ENCODE results near the gene CCDC174. TPM values are rescaled to one million over a fixed set of nuclear protein-coding genes. Genes with fewer than 3 reads are reported as not detected.

Gene CCDC174
- total and polyA plus RNA-seq, 2 donors (not counting 1 experiment from before 2014, with no cell fraction given), result 9.9 to 47.1 TPM

DNA sequence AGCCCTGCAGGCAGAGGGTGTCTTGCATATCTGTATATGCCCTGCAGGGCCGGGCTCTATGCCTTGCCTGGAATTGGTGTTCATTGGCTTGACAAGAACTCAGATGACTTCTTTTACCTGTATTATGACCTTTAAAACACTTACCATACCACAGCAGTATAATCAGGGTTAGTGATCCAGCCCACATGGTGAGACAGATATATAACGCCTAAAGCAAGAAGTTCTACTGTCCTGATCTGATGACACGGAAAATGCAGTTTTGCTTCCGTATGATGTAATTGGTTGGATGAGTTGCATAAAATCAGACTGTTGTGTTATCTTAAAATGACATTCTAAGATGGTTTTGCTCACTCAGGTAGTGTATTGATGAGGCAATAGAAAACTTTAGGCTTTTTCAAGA, 9.4 kb downstream of the CCDC174 start:
- Mint-ChIP-seq H3K27ac (no peak overlapping the region), H3K4me3 (no peak overlapping the region), H3K27me3 (no peaks in the 10 kb centered on the region), H3K4me1 (peaks cover 5% of the 10 kb centered on the region), H3K9me3 (ENCODE audit: insufficient read depth) (no peaks in the 10 kb centered on the region)
- Histone ChIP-seq H3K27me3 (replicated peaks in 1 of 4; ENCODE audit: control extremely low read depth in 1 of 4, control insufficient read depth in 3 of 4, insufficient read depth in 4 of 4, low read length in 3 of 4) (no peaks in the 10 kb centered on the region), H3K79me2 (ENCODE audit: control insufficient read depth, insufficient read depth, low read length) (peaks cover 16% of the 10 kb centered on the region), H3K4me2 (replicated peaks; ENCODE audit: low read depth, low read length, poor library complexity, severe bottlenecking) (no peak overlapping the region), H4K20me1 (ENCODE audit: control insufficient read depth, insufficient read depth, low read length, poor library complexity, severe bottlenecking) (peaks cover 27% of the 10 kb centered on the region), H3K4me3 (ENCODE audit: control extremely low read depth in 1 of 5, extremely low read depth in 1 of 5, insufficient read depth in 1 of 5, low read depth in 2 of 5, low read length in 4 of 5) (no peak overlapping the region), H3K27ac (ENCODE audit: low read length in 2 of 2) (no peak overlapping the region), H3K9me3 (ENCODE audit: control extremely low read depth in 1 of 3, control insufficient read depth in 2 of 3, insufficient read depth in 1 of 3, low read length in 2 of 3) (no peaks in the 10 kb centered on the region), H2AFZ (ENCODE audit: insufficient read depth, low read depth, low read length, poor library complexity, severe bottlenecking) (no peak overlapping the region), H3K9ac (ENCODE audit: low read length) (no peak overlapping the region), H3K36me3 (replicated peaks in 1 of 2; ENCODE audit: control extremely low read depth in 1 of 2, control insufficient read depth in 1 of 2, extremely low read depth in 1 of 2, insufficient read depth in 2 of 2, low read length in 1 of 2) (peaks cover 24 to 95% of the 10 kb centered on the region in 2 experiments), H3K4me1 (ENCODE audit: control insufficient read depth in 2 of 2, insufficient read depth in 2 of 2, low read length in 2 of 2) (no peaks in the 10 kb centered on the region)
- ATAC-seq (ENCODE audit: low read depth) (no peak), DNase-seq (no peak)
- 100% methylated on average over 1 of the region's 4 CpGs for WGBS (ENCODE audit: insufficient coverage)
- POLR2A ChIA-PET, result no interaction called here
- intact Hi-C loops (cut with micrococcal nuclease), result no loop called here
- CTCF ChIA-PET, result no interaction called here
- TF ChIP-seq, protein P1, sequence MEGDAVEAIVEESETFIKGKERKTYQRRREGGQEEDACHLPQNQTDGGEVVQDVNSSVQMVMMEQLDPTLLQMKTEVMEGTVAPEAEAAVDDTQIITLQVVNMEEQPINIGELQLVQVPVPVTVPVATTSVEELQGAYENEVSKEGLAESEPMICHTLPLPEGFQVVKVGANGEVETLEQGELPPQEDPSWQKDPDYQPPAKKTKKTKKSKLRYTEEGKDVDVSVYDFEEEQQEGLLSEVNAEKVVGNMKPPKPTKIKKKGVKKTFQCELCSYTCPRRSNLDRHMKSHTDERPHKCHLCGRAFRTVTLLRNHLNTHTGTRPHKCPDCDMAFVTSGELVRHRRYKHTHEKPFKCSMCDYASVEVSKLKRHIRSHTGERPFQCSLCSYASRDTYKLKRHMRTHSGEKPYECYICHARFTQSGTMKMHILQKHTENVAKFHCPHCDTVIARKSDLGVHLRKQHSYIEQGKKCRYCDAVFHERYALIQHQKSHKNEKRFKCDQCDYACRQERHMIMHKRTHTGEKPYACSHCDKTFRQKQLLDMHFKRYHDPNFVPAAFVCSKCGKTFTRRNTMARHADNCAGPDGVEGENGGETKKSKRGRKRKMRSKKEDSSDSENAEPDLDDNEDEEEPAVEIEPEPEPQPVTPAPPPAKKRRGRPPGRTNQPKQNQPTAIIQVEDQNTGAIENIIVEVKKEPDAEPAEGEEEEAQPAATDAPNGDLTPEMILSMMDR (IDR thresholded peaks at IDR 0.05), result no peak
- no peak for TF ChIP-seq EZH2 (IDR thresholded peaks at IDR 0.05; ENCODE audit: borderline replicate concordance, insufficient read depth, low read depth, low read length, poor library complexity, severe bottlenecking)

DNA sequence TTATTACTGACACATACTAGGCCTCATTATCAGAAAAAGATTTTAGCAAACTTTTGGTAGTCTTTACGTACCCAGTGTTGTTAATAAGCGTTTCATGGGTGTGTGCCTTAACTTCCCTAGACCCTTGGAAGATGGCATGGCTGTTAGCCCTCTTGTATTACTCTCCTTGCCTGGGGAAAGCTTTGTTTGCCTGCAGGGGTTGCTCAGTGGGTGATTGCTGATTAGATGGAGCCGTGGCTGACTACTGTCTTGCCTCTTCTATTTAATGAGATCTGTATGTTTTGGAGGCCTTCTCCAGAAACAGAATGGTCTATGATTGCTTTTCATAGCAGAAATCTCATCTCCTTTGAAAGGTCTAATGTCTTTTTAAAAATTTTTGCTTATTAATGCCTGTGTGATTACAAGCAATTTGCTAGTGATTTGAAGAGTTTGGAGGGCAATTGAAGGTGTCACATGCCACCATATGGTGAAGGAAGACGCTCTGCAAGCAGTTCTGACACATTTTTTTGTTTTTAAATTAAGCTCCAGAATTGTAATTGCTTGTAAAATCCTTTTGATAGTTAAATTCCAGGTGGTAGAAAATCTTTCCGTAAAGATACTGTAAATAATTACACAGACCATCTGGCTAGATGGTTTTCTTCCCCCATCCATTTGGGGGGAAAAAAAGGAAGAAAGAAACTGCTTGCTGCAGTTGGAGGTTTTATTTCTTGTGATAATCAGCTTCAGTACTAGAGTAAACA, 12.0 kb downstream of the CCDC174 start:
- H3K4me3 ChIP-seq (ENCODE audit: control extremely low read depth in 1 of 5, extremely low read depth in 1 of 5, insufficient read depth in 1 of 5, low read depth in 2 of 5, low read length in 4 of 5), result no peak overlapping the region
- H3K4me2 ChIP-seq (replicated peaks; ENCODE audit: low read depth, low read length, poor library complexity, severe bottlenecking), result no peak overlapping the region
- peaks cover 5% of the 10 kb centered on the region for H3K79me2 ChIP-seq (ENCODE audit: control insufficient read depth, insufficient read depth, low read length)
- WGBS (ENCODE audit: insufficient coverage), result 100% methylated on average over 3 of the region's 5 CpGs
- H3K36me3 ChIP-seq (replicated peaks in 1 of 2; ENCODE audit: control extremely low read depth in 1 of 2, control insufficient read depth in 1 of 2, extremely low read depth in 1 of 2, insufficient read depth in 2 of 2, low read length in 1 of 2), result peaks cover 12 to 93% of the 10 kb centered on the region in 2 experiments
- H3K27ac ChIP-seq (ENCODE audit: low read length in 2 of 2), result no peak overlapping the region
- H3K4me1 ChIP-seq (ENCODE audit: control insufficient read depth in 2 of 2, insufficient read depth in 2 of 2, low read length in 2 of 2), result no peaks in the 10 kb centered on the region
- ChIA-PET POLR2A (no interaction called here), CTCF (no interaction called here)
- H3K27me3 Mint-ChIP-seq, result no peaks in the 10 kb centered on the region
- ATAC-seq (ENCODE audit: low read depth), result no peak
- TF ChIP-seq, protein P1 (IDR thresholded peaks at IDR 0.05), result no peak
- TF ChIP-seq EZH2 (IDR thresholded peaks at IDR 0.05; ENCODE audit: borderline replicate concordance, insufficient read depth, low read depth, low read length, poor library complexity, severe bottlenecking), result no peak
- no peaks in the 10 kb centered on the region for H3K27me3 ChIP-seq (replicated peaks in 1 of 4; ENCODE audit: control extremely low read depth in 1 of 4, control insufficient read depth in 3 of 4, insufficient read depth in 4 of 4, low read length in 3 of 4)
- no peak overlapping the region for H2AFZ ChIP-seq (ENCODE audit: insufficient read depth, low read depth, low read length, poor library complexity, severe bottlenecking)
- H3K9ac ChIP-seq (ENCODE audit: low read length), result no peak overlapping the region
- H3K9me3 ChIP-seq (ENCODE audit: control extremely low read depth in 1 of 3, control insufficient read depth in 2 of 3, insufficient read depth in 1 of 3, low read length in 2 of 3), result no peaks in the 10 kb centered on the region
- H3K9me3 Mint-ChIP-seq (ENCODE audit: insufficient read depth), result no peaks in the 10 kb centered on the region
- no peak overlapping the region for H3K27ac Mint-ChIP-seq
- no peaks in the 10 kb centered on the region for H3K4me1 Mint-ChIP-seq
- no peak overlapping the region for H3K4me3 Mint-ChIP-seq
- DNase-seq, result no peak
- intact Hi-C loops (cut with micrococcal nuclease), result no loop called here
- peaks cover 14% of the 10 kb centered on the region for H4K20me1 ChIP-seq (ENCODE audit: control insufficient read depth, insufficient read depth, low read length, poor library complexity, severe bottlenecking)

All from B cell (primary cell).